ENCODE data around the gene SMIM44.

GRCh38 chr19:3503036-3503572 is 19.9 kb upstream of the SMIM44 start:
- TF ChIP-seq POLR2A (IDR thresholded peaks at IDR 0.05) (no peak), CTCF (IDR thresholded peaks at IDR 0.05) (no peak)

Data from thyroid gland (tissue), 4 donors.